ENCODE measurements around the gene WDR88. TPM values are rescaled to one million over a fixed set of nuclear protein-coding genes. Genes with fewer than 3 reads are reported as not detected.

WDR88 gene
- polyA plus RNA-seq, 3 donors = not detected

DNA sequence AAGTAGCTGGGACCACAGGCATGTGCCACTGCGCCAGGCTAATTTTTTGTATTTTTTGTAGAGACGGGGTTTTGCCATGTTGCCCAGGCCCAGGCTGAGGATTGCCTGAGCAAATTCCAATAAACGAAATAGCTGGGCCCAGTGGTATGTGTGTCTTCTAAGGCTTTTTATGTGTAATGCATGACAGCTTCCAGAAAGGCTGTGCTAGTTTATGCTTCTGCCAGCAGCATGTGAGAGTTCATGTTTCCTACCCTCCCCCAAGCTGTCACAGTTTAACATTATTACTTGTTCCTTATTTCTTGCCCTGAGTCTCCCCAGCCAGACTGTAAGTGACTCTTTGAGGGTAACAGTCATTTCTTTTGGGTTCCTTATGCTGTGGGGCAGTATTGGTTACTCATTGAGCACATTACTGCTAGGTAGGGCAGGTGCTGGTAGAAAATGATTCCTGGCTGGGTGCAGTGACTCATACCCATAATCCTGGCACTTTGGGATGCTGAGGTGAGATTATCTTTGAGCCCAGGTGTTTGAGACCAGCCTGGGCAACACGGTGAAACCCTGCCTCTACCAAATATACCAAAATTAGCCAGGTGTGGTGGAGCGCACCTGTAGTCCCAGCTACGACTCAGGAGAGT, 37.4 kb upstream of the WDR88 start:
- H3K27ac Mint-ChIP-seq = no peak overlapping the region
- intact Hi-C loops (cut with micrococcal nuclease) = no loop called here

DNA sequence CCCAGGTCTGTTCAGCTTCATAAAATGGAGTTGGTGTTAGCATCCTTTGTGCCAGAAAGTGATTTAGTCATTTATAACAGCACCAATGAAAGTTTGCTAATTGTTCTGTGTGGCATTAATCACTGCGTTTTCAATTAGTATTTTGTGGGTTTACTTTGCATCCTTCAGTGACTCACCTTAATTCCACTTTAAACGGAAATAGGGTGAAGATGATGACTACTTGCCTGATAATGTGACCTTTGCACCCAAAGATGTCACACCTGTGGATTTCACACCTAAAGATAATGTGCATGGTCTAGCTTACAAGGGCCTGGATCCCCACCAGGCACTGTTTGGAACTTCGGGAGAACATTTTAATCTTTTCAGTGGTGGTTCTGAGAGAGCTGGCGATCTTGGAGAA, 35.9 kb upstream of the WDR88 start:
- Mint-ChIP-seq H3K4me1 (no peaks in the 10 kb centered on the region), H3K27me3 (ENCODE audit: low read depth in 3 of 3) (peaks cover 0 to 4% (median 0%) of the 10 kb centered on the region in 3 donors), H3K36me3 (peaks cover 79 to 96% of the 10 kb centered on the region in 2 donors), H3K9me3 (no peaks in the 10 kb centered on the region), H3K27ac (no peak overlapping the region), H3K4me3 (no peak overlapping the region)
- Histone ChIP-seq H3K27ac (ENCODE audit: low read depth in 1 of 2, low read length in 2 of 2) (no peak overlapping the region), H4K20me1 (ENCODE audit: insufficient read depth, low read length) (no peaks in the 10 kb centered on the region), H3K4me1 (ENCODE audit: control insufficient read depth in 1 of 2, insufficient read depth in 2 of 2, low read length in 2 of 2) (no peaks in the 10 kb centered on the region), H3K9me3 (replicated peaks in 1 of 2; ENCODE audit: control insufficient read depth in 1 of 2, insufficient read depth in 1 of 2, low read length in 2 of 2) (no peaks in the 10 kb centered on the region), H3K27me3 (ENCODE audit: control insufficient read depth in 2 of 2, insufficient read depth in 2 of 2, low read length in 2 of 2) (no peaks in the 10 kb centered on the region), H2AFZ (ENCODE audit: insufficient read depth, low read depth, low read length, poor library complexity, severe bottlenecking) (no peak overlapping the region), H3K36me3 (replicated peaks in 1 of 2; ENCODE audit: control insufficient read depth in 1 of 2, insufficient read depth in 2 of 2, low read length in 2 of 2) (peaks cover 72 to 87% of the 10 kb centered on the region in 2 donors), H3K4me3 (replicated peaks in 1 of 3; ENCODE audit: low read depth in 2 of 3, low read length in 3 of 3) (no peak overlapping the region), H3K4me2 (replicated peaks; ENCODE audit: extremely low read depth, low read length, poor library complexity, severe bottlenecking) (no peak overlapping the region), H3K9ac (ENCODE audit: insufficient read depth, low read length, poor library complexity, severe bottlenecking) (no peak overlapping the region), H3K79me2 (ENCODE audit: insufficient read depth, low read length) (no peaks in the 10 kb centered on the region)
- intact Hi-C loops (cut with micrococcal nuclease) = no loop called here
- DNase-seq = no peak
- WGBS (ENCODE audit: insufficient coverage) = no CpG with 5 or more reads among the region's 4 CpGs
- TF ChIP-seq, protein P1, sequence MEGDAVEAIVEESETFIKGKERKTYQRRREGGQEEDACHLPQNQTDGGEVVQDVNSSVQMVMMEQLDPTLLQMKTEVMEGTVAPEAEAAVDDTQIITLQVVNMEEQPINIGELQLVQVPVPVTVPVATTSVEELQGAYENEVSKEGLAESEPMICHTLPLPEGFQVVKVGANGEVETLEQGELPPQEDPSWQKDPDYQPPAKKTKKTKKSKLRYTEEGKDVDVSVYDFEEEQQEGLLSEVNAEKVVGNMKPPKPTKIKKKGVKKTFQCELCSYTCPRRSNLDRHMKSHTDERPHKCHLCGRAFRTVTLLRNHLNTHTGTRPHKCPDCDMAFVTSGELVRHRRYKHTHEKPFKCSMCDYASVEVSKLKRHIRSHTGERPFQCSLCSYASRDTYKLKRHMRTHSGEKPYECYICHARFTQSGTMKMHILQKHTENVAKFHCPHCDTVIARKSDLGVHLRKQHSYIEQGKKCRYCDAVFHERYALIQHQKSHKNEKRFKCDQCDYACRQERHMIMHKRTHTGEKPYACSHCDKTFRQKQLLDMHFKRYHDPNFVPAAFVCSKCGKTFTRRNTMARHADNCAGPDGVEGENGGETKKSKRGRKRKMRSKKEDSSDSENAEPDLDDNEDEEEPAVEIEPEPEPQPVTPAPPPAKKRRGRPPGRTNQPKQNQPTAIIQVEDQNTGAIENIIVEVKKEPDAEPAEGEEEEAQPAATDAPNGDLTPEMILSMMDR (IDR thresholded peaks at IDR 0.05) = no peak

More for the DNA sequence above, 37.4 kb upstream of the WDR88 start:
- H3K4me1 Mint-ChIP-seq = no peaks in the 10 kb centered on the region
- H3K36me3 Mint-ChIP-seq = peaks cover 82 to 96% of the 10 kb centered on the region in 2 donors
- H3K4me3 ChIP-seq (replicated peaks in 1 of 3; ENCODE audit: low read depth in 2 of 3, low read length in 3 of 3) = no peak overlapping the region
- WGBS (ENCODE audit: insufficient coverage) = 100% methylated on average over 2 of the region's 6 CpGs
- H3K36me3 ChIP-seq (replicated peaks in 1 of 2; ENCODE audit: control insufficient read depth in 1 of 2, insufficient read depth in 2 of 2, low read length in 2 of 2) = peaks cover 76 to 87% of the 10 kb centered on the region in 2 donors
- H4K20me1 ChIP-seq (ENCODE audit: insufficient read depth, low read length) = no peaks in the 10 kb centered on the region
- H3K79me2 ChIP-seq (ENCODE audit: insufficient read depth, low read length) = no peaks in the 10 kb centered on the region
- no peak for DNase-seq
- no peak overlapping the region for H3K9ac ChIP-seq (ENCODE audit: insufficient read depth, low read length, poor library complexity, severe bottlenecking)
- H3K4me3 Mint-ChIP-seq = no peak overlapping the region
- H3K27me3 Mint-ChIP-seq (ENCODE audit: low read depth in 3 of 3) = peaks cover 0 to 4% (median 0%) of the 10 kb centered on the region in 3 donors
- no peak overlapping the region for H3K4me2 ChIP-seq (replicated peaks; ENCODE audit: extremely low read depth, low read length, poor library complexity, severe bottlenecking)
- H3K9me3 Mint-ChIP-seq = no peaks in the 10 kb centered on the region
- no peaks in the 10 kb centered on the region for H3K9me3 ChIP-seq (replicated peaks in 1 of 2; ENCODE audit: control insufficient read depth in 1 of 2, insufficient read depth in 1 of 2, low read length in 2 of 2)
- TF ChIP-seq, protein P1 (IDR thresholded peaks at IDR 0.05) = no peak
- no peaks in the 10 kb centered on the region for H3K4me1 ChIP-seq (ENCODE audit: control insufficient read depth in 1 of 2, insufficient read depth in 2 of 2, low read length in 2 of 2)
- H3K27me3 ChIP-seq (ENCODE audit: control insufficient read depth in 2 of 2, insufficient read depth in 2 of 2, low read length in 2 of 2) = no peaks in the 10 kb centered on the region
- no peak overlapping the region for H3K27ac ChIP-seq (ENCODE audit: low read depth in 1 of 2, low read length in 2 of 2)
- H2AFZ ChIP-seq (ENCODE audit: insufficient read depth, low read depth, low read length, poor library complexity, severe bottlenecking) = no peak overlapping the region
